ENCODE data around the gene SH3RF1.

DNA sequence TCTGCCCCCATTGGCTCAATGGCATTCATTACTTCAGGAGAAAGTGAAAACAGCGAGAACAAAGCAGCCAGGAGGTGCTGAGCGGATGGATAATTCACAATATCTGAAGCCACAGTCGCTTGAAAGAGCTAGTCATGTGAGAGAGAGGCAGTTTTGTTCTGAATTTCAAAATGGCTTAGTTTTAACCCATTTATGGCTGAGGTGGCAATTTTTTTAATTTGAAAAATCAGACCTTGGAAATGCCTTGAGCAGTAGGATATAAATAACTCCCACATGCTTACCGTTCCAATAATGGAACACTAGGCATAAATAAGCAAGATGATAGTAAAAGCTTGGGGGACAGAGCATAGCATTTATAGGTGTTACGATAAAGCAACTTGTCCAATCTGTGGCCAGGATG, 203.8 kb downstream of the SH3RF1 start:
- TF ChIP-seq EZH2 (IDR thresholded peaks at IDR 0.05; ENCODE audit: low read depth, low read length, severe bottlenecking), result no peak
- TF ChIP-seq, protein P1, sequence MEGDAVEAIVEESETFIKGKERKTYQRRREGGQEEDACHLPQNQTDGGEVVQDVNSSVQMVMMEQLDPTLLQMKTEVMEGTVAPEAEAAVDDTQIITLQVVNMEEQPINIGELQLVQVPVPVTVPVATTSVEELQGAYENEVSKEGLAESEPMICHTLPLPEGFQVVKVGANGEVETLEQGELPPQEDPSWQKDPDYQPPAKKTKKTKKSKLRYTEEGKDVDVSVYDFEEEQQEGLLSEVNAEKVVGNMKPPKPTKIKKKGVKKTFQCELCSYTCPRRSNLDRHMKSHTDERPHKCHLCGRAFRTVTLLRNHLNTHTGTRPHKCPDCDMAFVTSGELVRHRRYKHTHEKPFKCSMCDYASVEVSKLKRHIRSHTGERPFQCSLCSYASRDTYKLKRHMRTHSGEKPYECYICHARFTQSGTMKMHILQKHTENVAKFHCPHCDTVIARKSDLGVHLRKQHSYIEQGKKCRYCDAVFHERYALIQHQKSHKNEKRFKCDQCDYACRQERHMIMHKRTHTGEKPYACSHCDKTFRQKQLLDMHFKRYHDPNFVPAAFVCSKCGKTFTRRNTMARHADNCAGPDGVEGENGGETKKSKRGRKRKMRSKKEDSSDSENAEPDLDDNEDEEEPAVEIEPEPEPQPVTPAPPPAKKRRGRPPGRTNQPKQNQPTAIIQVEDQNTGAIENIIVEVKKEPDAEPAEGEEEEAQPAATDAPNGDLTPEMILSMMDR (IDR thresholded peaks at IDR 0.05; ENCODE audit: control extremely low read depth in 1 of 3, insufficient read depth in 1 of 3, low read depth in 1 of 3, low read length in 3 of 3), result no peak
- TF ChIP-seq EP300 (IDR thresholded peaks at IDR 0.05; ENCODE audit: borderline replicate concordance in 1 of 2, low read depth in 2 of 2, low read length in 2 of 2), result no peak
- TF ChIP-seq CREB1 (IDR thresholded peaks at IDR 0.05), result no peak
- no peak for TF ChIP-seq POLR2AphosphoS5 (IDR thresholded peaks at IDR 0.05; ENCODE audit: low read depth, low read length)
- TF ChIP-seq, protein P2, sequence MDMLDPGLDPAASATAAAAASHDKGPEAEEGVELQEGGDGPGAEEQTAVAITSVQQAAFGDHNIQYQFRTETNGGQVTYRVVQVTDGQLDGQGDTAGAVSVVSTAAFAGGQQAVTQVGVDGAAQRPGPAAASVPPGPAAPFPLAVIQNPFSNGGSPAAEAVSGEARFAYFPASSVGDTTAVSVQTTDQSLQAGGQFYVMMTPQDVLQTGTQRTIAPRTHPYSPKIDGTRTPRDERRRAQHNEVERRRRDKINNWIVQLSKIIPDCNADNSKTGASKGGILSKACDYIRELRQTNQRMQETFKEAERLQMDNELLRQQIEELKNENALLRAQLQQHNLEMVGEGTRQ (IDR thresholded peaks at IDR 0.05; ENCODE audit: low read length), result no peak
- TF ChIP-seq RXRA (IDR thresholded peaks at IDR 0.05; ENCODE audit: insufficient read depth, low read depth, low read length), result no peak
